Fibroblast of gingiva (primary cell): ENCODE results near the gene SPSB4.
"Not testable (repeated sequence)": the region's sequence is repeated elsewhere in the genome, so short reads cannot be mapped to it uniquely, and the experiment has no call there.

Experiments
- DNase-seq: peaks from one replicate; pipeline ENCODE4 v3.0.0-alpha.2; 2011; ENCODE audit warnings: low read depth

The SPSB4 gene

DNA sequence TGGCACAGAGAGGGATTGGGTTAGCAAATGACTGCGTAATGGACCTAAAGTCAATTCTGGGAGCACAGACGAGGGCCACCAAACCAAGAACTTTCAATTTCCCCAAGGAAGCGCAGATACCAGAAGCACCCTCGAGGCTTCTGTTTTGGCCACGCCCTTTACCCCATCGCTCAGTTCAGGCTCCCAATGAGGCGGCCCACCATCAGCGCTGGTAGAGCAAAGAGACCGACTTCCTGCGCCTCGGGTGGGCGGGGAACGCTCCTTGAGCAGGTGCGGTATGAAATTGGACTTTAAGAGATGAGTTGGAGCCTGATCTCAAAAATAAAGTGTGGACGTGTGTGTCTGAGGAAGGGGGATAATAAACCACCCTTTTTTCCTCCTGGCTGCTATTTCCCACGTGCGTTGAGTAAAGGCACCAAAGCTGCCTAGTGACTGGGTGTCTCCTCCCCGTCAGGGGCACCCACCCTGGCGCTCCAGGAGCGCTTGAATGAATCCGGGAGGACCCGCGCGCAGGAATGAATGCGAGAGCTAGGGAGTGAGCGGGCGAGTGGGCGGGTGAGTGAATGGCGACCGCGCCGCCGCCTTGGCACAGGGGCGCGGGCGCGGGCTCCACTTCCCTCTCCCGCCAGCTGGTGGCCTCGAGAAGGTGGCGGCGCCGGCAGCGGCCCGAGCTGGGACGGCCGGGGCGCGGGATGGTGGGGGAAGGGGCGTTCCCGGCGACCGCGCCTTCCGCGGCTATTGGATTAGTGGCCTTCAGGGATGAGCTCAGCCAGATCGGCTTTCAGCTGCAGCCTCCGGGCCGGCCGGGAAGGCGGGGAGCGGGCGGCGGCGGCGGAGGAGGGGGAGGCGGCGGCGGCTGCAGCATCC lies at the start of gene SPSB4:
SPSB4 (plus strand) TSS at position 772 of the 867 bp plus-strand sequence. CDS start 14,758 bp downstream, outside the sequence.
- DNase-seq, result peak; percentile 15

DNA sequence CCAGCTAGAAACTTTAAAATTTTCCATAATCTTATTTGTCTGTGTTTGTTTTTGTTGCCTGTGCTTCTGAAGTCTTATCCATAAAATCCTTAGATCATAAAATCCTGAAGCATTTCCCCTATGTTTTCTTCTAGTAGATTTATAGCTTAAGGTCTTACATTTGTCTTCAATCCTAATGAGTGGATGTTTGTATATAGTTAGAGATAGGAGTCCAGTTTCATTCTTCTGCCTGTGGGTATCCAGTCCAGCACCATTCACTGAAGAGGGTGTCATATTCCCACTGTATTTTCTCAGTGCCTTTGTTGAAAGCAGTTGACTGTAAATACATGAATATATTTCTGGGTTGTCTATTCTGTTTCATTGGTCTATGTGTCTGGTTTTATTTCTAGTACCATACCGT lies 44.8 kb upstream of the SPSB4 start:
- no peak for DNase-seq

DNA sequence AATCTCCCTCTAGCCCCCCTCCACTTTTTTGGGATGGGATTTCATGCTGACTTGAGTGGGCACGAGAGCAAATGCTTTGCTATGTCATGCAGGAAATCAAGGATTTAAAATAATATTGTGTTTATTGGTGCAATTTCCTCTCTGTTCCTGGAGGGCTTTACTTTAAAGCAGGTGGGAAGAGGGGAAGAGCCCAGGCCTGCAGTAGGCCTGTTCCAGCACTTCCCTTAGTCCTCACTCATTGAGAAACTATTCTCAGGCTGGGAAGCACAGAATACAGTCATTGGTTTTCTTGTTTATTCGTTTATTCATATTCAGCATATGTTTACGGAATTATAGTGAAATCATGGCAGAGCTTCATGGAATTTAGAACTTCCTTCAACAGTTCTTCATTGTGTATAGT lies 41.7 kb upstream of the SPSB4 start:
- no peak for DNase-seq

- DNase-seq, result peak; percentile 32
Observed at GRCh38 chr3:141011232-141011996, 39.7 kb upstream of the SPSB4 start.

DNA sequence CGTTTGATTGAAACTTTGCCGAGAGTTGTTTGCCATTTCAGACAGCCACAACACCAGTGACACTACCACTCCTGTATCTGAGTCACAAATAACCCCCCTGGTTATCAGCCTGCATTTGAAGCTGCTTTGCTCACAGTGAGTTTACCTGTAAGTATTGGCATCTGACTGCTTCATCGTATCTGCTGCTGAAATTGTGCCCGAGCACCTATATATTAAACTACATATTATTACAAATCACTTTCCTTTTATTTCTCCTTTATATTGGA lies 39.2 kb upstream of the SPSB4 start:
- DNase-seq, result no peak

- no peak for DNase-seq
Observed at GRCh38 chr3:141012571-141012970, 38.6 kb upstream of the SPSB4 start.

DNA sequence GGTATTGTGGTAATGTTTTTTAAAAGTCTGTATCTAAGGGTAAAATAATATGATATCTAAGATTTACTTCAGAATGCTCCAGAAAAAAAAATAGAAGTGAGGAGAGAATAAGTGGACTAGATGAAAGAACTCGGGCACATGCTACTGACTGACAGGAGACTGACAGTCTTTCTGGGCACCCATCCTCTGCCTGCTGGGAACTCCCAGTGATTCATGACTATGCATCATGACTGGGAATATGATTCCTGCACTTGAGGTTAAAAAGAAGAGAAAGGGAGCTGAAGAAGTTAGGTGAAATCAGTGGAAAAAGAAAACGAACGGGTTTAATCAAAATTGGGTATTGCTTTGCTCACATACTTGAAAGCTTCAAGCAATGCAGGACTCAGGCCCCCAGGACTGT lies 35.7 kb upstream of the SPSB4 start:
- DNase-seq, result no peak

- DNase-seq, result not testable (repeated sequence)
Observed at GRCh38 chr3:141017366-141018322, 33.5 kb upstream of the SPSB4 start.

GRCh38 chr3:141019244-141019643 lies 31.9 kb upstream of the SPSB4 start:
- DNase-seq, result no peak

- no peak for DNase-seq
Observed at GRCh38 chr3:141020143-141020830, 30.9 kb upstream of the SPSB4 start.

- DNase-seq, result no peak
Observed at GRCh38 chr3:141021261-141021660, 29.9 kb upstream of the SPSB4 start.

DNA sequence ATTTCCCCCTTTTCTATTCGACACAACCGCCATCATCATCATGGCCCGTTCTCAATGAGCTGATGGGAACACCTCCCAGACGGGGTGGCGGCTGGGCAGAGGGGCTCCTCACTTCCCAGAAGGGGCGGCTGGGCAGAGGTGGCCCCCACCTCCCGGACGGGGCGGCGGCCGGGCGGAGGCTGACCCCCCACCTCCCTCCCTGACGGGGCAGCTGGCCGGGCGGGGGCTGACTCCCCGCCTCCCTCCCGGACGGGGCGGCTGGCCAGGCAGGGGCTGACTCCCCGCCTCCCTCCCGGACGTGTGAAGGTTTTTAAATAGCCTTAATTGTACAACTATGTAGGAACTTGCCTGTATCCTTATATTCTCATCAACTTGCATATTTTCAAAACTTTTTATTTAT lies 20.9 kb upstream of the SPSB4 start:
- no peak for DNase-seq

DNA sequence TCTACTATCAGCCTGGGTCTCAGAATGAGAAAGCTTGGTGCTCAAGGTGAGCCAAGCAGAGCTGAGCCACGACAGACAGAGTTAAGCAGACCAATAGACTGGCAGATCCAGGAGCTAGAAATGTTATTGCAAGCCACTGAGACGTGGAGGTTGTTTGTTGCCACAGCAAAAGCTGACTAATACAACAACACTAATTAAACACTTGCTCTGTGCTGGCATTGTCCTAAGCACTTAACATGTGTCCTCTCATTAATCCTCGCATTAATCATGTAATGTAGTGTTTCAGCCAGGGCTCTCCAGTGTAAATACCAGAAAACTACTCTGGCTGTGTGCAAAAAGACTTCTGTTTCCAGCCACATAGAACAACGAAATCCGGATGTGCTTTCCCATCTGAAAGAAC lies 11.6 kb upstream of the SPSB4 start:
- no peak for DNase-seq

- no peak for DNase-seq
Observed at GRCh38 chr3:141044695-141045641, 6.2 kb upstream of the SPSB4 start.

- no peak for DNase-seq
Observed at GRCh38 chr3:141045849-141046248, 5.3 kb upstream of the SPSB4 start.

GRCh38 chr3:141047168-141047567 lies 4.0 kb upstream of the SPSB4 start:
- DNase-seq, result no peak

- DNase-seq, result no peak
Observed at GRCh38 chr3:141049681-141050080, 1.5 kb upstream of the SPSB4 start.

DNA sequence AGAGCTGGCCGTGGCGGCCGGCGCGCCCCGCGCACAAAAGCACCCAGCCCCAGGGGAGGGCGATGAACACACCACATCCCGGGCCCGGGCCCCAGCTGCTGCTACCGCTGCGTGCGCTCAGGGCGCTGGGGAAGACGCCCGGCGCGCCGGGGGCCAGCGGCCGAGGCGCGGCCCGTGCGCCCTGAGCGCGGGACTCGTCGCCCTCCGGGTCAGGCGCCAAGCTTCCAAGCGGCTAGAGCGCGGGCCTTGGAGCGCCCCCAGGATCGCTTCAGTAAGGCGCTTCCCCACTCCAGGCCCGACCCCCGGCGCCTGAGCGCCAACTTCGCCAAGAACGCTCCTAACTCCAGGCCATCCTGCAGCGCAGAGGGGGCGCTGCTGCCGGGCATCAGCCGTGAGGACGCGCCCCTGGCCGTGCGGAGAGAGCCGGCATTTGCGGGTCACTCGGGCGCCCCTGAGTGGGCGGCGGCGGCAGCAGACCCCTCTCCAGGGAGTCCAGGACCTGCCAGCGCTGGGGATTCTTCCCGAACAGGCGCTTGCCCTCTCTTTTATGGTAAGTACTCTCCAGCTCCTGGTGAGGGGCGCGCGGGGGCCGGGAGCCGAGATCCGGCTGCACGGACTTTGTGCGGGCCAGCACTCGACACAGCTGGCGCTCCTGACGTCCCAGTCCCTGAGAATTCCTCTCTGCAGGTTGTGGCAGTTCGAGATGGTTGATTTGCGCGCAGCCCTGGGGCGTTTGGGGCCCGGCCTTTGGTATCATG lies 475 bp downstream of the SPSB4 start:
- DNase-seq, result peak; percentile 10

DNA sequence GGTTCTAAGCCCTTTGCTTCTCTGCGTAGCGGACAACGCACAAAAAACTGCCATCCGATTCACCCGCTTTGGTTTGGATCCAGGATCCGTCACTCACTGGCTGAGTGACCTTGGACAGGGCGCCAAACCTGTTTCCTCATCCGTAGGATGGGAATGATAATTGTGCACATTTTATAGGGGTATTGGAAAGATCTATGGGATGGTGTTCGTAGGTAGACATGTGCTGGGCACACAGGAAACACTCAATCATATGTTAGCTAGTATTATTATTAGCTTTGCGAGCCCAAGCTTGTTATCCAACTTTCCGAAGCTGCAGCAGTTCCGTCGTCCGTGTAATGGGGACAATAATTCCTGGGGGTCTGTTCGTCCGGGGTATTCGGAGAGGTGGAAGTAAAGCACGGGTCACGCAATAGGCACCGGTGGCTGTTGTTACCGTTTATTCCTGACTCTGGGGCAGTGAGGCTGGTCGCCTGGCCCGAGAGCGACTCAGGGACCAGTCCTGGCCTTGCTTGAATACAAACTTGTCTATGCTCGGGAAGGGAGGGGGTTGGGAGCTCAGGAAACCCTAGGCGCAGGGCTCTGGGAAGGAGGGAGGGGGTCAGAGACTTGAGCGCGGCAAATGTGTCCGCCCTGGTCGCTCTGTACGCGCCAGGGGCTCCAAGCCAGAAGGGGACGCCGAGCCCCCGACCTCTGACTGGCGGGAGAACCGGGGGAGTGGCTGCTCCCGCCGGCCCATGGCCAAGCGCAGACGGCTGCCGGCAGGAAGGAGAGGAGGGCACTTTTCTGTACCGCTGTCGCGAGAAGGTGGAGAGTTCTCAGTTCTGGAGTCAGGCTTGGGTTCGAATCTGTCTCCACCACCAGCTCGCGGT lies 1.3 kb downstream of the SPSB4 start:
- DNase-seq, result no peak
